Prostate gland (tissue), 2 donors: ENCODE data around the gene ZNF280B.

ENCODE experiments used
- CTCF ChIP-seq, 4 experiments: fragments of 200-600 bp in 2 of 4; fragments of 450-650 bp in 2 of 4; sonication (generic) in 2 of 4; IDR thresholded peaks; 1 replicate in 3 of 4; 2 replicates in 1 of 4; pipeline ENCODE4 v1.5.1; 2016 to 2019; ENCODE audit warnings: antibody characterized with exemption in 4 of 4, mild to moderate bottlenecking in 2 of 4, moderate library complexity in 2 of 4
- POLR2A ChIP-seq: fragments of 450-650 bp; IDR thresholded peaks from one replicate; pipeline ENCODE4 v1.6.1; 2016; ENCODE audit warnings: antibody characterized with exemption, mild to moderate bottlenecking
- POLR2AphosphoS5 ChIP-seq: sonication (generic); formaldehyde crosslinking; IDR thresholded peaks from one replicate; pipeline ENCODE4 v1.6.1; 2017; ENCODE audit warnings: antibody characterized with exemption

- no peak for TF ChIP-seq CTCF (IDR thresholded peaks at IDR 0.05)
- TF ChIP-seq POLR2A: no peak
- no peak for TF ChIP-seq POLR2AphosphoS5
Measured at GRCh38 chr22:22534604-22535415, 26.3 kb upstream of the ZNF280B start.
